Astrocyte (in vitro differentiated cells and primary cell): Measurements from ENCODE around the gene MYO16. TPM values are rescaled to one million over a fixed set of nuclear protein-coding genes. Genes with fewer than 3 reads are reported as not detected.

Experiments used
- DNase-seq: peaks from one replicate; pipeline ENCODE4 v3.0.0-alpha.2; 2010; ENCODE audit warnings: low read depth
- FAIRE-seq: peaks from 2 replicates; lab custom pipeline; 2011; peaks lifted over from hg19 to GRCh38; lab: Jason Lieb, UNC
- H2AFZ ChIP-seq: 2 replicates; pipeline ENCODE4 v1.6.0; 2012; ENCODE audit warnings: low read depth, low read length, inconsistent platforms
- H3K27ac ChIP-seq: 2 replicates; pipeline ENCODE4 v1.5.1; 2011; ENCODE audit warnings: low read depth, low read length, inconsistent platforms
- H3K27me3 ChIP-seq: 2 replicates; pipeline ENCODE4 v1.6.0; 2011; ENCODE audit warnings: low read length, inconsistent platforms; ENCODE audit not compliant: insufficient read depth
- H3K36me3 ChIP-seq: 2 replicates; pipeline ENCODE4 v1.5.1; 2011; ENCODE audit warnings: low read length, inconsistent platforms; ENCODE audit not compliant: insufficient read depth
- H3K4me1 ChIP-seq: 2 replicates; pipeline ENCODE4 v1.5.1; 2011; ENCODE audit warnings: low read length, inconsistent platforms; ENCODE audit not compliant: insufficient read depth
- H3K4me2 ChIP-seq: 2 replicates; pipeline ENCODE4 v1.6.0; 2012; ENCODE audit warnings: low read length, inconsistent platforms
- H3K4me3 ChIP-seq: 2 replicates; pipeline ENCODE4 v1.5.1; 2011; ENCODE audit warnings: low read depth, mild to moderate bottlenecking, low read length, inconsistent platforms; ENCODE audit not compliant: insufficient read depth
- H3K79me2 ChIP-seq: 2 replicates; pipeline ENCODE4 v1.6.0; 2012; ENCODE audit warnings: mild to moderate bottlenecking, low read length, inconsistent platforms; ENCODE audit not compliant: insufficient read depth
- H3K9ac ChIP-seq: 2 replicates; pipeline ENCODE4 v1.6.0; 2012; ENCODE audit warnings: mild to moderate bottlenecking, low read length, inconsistent platforms
- H3K9me3 ChIP-seq: 2 replicates; pipeline ENCODE4 v1.5.1; 2012; ENCODE audit warnings: low read depth, mild to moderate bottlenecking, low read length, inconsistent platforms; ENCODE audit not compliant: insufficient read depth
- H4K20me1 ChIP-seq: 2 replicates; pipeline ENCODE4 v1.6.0; 2012; ENCODE audit warnings: low read length, inconsistent platforms; ENCODE audit not compliant: insufficient read depth
- H3K27ac Mint-ChIP-seq: one replicate; pipeline ENCODE4 v1.8.0; 2021; ENCODE audit warnings: mild to moderate bottlenecking, mixed read lengths; ENCODE audit not compliant: unreplicated experiment
- H3K27me3 Mint-ChIP-seq: one replicate; pipeline ENCODE4 v1.8.0; 2021; ENCODE audit warnings: low read depth, mixed read lengths; ENCODE audit not compliant: unreplicated experiment
- H3K36me3 Mint-ChIP-seq: one replicate; pipeline ENCODE4 v1.8.0; 2021; ENCODE audit warnings: low read depth, mixed read lengths; ENCODE audit not compliant: unreplicated experiment
- H3K4me1 Mint-ChIP-seq: one replicate; pipeline ENCODE4 v1.8.0; 2021; ENCODE audit warnings: low read depth, mixed read lengths; ENCODE audit not compliant: unreplicated experiment
- H3K4me3 Mint-ChIP-seq: one replicate; pipeline ENCODE4 v1.8.0; 2021; ENCODE audit warnings: mild to moderate bottlenecking, moderate library complexity, mixed read lengths; ENCODE audit not compliant: unreplicated experiment
- H3K9me3 Mint-ChIP-seq: one replicate; pipeline ENCODE4 v1.8.0; 2021; ENCODE audit warnings: mild to moderate bottlenecking, mixed read lengths; ENCODE audit not compliant: unreplicated experiment
- CTCF ChIP-seq: IDR thresholded peaks from 2 replicates; pipeline ENCODE4 v1.5.1; 2011; ENCODE audit warnings: low read depth, mild to moderate bottlenecking, inconsistent platforms, low read length, moderate library complexity; ENCODE audit not compliant: insufficient read depth
- EZH2 ChIP-seq: IDR thresholded peaks from 2 replicates; pipeline ENCODE4 v1.6.1; 2012; ENCODE audit warnings: mild to moderate bottlenecking, low read length, inconsistent platforms; ENCODE audit not compliant: insufficient read depth
- total RNA-seq: library from RNA; stranded (reverse); gene quantifications from 2 replicates; pipeline ENCODE4 v1.2.1, GENCODE V29; 2021

Gene MYO16
- total RNA-seq, 1 donor from 2014 or later: 0.14 TPM

GRCh38 chr13:108797354-108797753 is 167.9 kb downstream of the MYO16 start:
- Histone ChIP-seq H3K79me2 (no peaks in the 10 kb centered on the region), H4K20me1 (no peaks in the 10 kb centered on the region), H3K4me3 (no peak overlapping the region), H3K4me2 (no peak overlapping the region), H3K27me3 (no peaks in the 10 kb centered on the region), H2AFZ (no peak overlapping the region), H3K9me3 (no peaks in the 10 kb centered on the region), H3K9ac (no peak overlapping the region), H3K36me3 (no peaks in the 10 kb centered on the region), H3K4me1 (no peaks in the 10 kb centered on the region), H3K27ac (no peak overlapping the region)
- DNase-seq (no peak), FAIRE-seq (no peak)
- Mint-ChIP-seq H3K27ac (no peak overlapping the region), H3K4me3 (no peak overlapping the region), H3K4me1 (no peaks in the 10 kb centered on the region), H3K9me3 (peaks cover 5% of the 10 kb centered on the region), H3K27me3 (no peaks in the 10 kb centered on the region), H3K36me3 (no peaks in the 10 kb centered on the region)
- no peak for TF ChIP-seq CTCF
- no peak for TF ChIP-seq EZH2

- Histone ChIP-seq H3K36me3 (no peaks in the 10 kb centered on the region), H3K9ac (no peak overlapping the region), H2AFZ (no peak overlapping the region), H3K79me2 (no peaks in the 10 kb centered on the region), H3K27me3 (no peaks in the 10 kb centered on the region), H3K4me2 (no peak overlapping the region), H4K20me1 (no peaks in the 10 kb centered on the region), H3K4me3 (no peak overlapping the region), H3K9me3 (no peaks in the 10 kb centered on the region), H3K4me1 (no peaks in the 10 kb centered on the region), H3K27ac (no peak overlapping the region)
- no peak for TF ChIP-seq CTCF
- TF ChIP-seq EZH2: no peak
- Mint-ChIP-seq H3K4me3 (no peak overlapping the region), H3K4me1 (no peaks in the 10 kb centered on the region), H3K36me3 (no peaks in the 10 kb centered on the region), H3K9me3 (peaks cover 5% of the 10 kb centered on the region), H3K27ac (no peak overlapping the region), H3K27me3 (no peaks in the 10 kb centered on the region)
- FAIRE-seq (no peak), DNase-seq (no peak)
These were observed 178.4 kb downstream of the MYO16 start for GRCh38 chr13:108807841-108808240.

- H3K4me1 Mint-ChIP-seq: no peaks in the 10 kb centered on the region
These were observed 182.8 kb downstream of the MYO16 start for GRCh38 chr13:108812165-108812564.

More at GRCh38 chr13:108812165-108812564, 182.8 kb downstream of the MYO16 start:
- no peak overlapping the region for H3K4me3 ChIP-seq
- Mint-ChIP-seq H3K27ac (no peak overlapping the region), H3K9me3 (peaks cover 5% of the 10 kb centered on the region), H3K36me3 (no peaks in the 10 kb centered on the region), H3K27me3 (no peaks in the 10 kb centered on the region), H3K4me3 (no peak overlapping the region)
- no peaks in the 10 kb centered on the region for H3K4me1 ChIP-seq
- no peaks in the 10 kb centered on the region for H3K36me3 ChIP-seq
- H3K9ac ChIP-seq: no peak overlapping the region
- no peak for FAIRE-seq
- DNase-seq: no peak
- H3K27ac ChIP-seq: no peak overlapping the region
- H3K79me2 ChIP-seq: no peaks in the 10 kb centered on the region
- TF ChIP-seq EZH2: no peak
- no peak for TF ChIP-seq CTCF
- no peak overlapping the region for H2AFZ ChIP-seq
- no peaks in the 10 kb centered on the region for H4K20me1 ChIP-seq
- no peaks in the 10 kb centered on the region for H3K9me3 ChIP-seq
- no peaks in the 10 kb centered on the region for H3K27me3 ChIP-seq
- H3K4me2 ChIP-seq: no peak overlapping the region
